Dermis lymphatic vessel endothelial cell (primary cell): ENCODE measurements around the gene CST6. TPM values are rescaled to one million over a fixed set of nuclear protein-coding genes. Genes with fewer than 3 reads are reported as not detected.

Experiments used
- total RNA-seq: library from RNA; depleted of rRNA; stranded (reverse); fragments of >200 nt; gene quantifications from 2 replicates; pipeline ENCODE4 v1.2.1, GENCODE V29; 2014

Gene CST6, protein sequence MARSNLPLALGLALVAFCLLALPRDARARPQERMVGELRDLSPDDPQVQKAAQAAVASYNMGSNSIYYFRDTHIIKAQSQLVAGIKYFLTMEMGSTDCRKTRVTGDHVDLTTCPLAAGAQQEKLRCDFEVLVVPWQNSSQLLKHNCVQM
- total RNA-seq, result 0.11 and 0.34 TPM in 2 replicates

DNA sequence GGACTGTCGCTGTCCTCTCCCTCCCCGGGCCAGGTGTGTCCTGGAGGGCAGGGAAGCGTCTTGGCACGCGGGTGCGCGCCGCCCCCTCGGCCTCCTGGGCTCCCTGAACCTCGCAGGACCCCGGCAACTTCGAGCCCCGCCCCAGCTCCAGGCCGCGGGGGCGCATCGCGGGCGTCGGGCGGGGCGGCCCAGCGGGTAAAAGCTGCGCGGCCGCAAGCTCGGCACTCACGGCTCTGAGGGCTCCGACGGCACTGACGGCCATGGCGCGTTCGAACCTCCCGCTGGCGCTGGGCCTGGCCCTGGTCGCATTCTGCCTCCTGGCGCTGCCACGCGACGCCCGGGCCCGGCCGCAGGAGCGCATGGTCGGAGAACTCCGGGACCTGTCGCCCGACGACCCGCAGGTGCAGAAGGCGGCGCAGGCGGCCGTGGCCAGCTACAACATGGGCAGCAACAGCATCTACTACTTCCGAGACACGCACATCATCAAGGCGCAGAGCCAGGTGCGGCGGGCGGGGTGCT is at the start of gene CST6:
CST6 (plus strand) TSS at position 224 of the 519 bp plus-strand sequence; CDS start at position 261, 37 bp downstream.

DNA sequence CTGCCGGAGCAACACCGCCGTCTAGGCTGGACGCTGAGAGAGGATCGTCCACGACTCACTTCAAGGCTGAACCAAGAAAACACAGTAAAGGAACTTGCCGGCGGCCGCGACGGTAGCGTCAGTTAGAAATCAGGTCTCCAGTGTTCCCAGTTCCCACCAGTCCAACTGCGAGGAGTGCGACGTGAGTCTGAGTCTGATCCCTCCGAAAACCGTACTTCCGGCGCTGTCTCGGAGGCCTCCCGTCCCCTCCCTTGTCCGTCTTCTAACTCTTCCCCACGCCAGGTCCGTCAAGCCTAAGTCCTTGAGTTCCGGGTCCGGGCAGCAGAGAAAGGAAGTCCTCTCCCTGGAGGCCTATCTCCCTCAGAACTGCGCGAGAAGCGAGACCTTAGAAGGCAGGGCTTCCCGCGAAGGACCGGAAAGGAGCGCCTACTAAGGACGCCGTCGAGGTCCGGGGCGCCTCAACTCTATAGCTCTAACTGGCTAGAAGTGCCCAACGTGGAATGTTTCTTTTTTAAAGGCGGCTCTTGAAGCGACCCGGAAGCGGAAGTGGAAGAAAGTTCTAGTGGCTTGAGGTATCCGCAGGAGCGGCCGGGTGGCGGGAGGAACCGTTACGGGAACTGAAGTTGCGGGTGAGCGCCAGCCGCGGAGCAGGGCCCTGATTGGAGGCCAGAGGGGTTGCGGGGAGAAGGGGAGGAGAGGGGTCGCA is 9.7 kb upstream of the CST6 start, which contains the start of the genes BANF1 and EIF1AD:
BANF1 (plus strand) TSS at position 562 of the 706 bp plus-strand sequence. CDS start 748 bp downstream, outside the sequence.
EIF1AD (minus strand) TSS at position 216 of the 706 bp plus-strand sequence. CDS start 1,768 bp downstream, outside the sequence.

DNA sequence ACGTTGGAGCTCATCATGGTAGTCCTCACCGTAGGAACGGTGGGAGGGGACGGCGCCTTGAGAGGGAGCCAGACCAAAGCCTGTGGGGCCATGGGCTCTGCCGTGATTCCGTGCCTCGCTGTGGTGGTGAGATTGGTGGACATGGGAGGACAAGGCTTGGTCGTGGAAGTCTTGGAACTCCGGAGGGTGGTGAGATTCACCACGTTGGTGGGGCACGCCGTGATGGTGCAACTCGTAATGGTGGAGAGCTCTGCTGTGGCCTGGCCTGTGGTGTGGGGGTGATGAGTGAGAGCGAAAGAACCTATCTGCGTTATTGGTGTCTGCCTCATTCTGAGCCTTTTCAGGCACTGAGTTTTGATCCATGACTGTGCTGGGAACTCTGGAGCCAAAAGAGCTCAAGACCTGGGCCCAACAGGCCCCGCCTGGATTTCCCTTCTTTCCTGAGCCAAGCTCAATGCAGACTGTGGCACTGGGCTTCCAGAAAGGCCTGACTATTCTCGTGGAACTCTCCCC is 14.3 kb downstream of the CST6 start, which contains the start of gene CATSPER1:
CATSPER1 (minus strand) TSS at position 463 of the 513 bp plus-strand sequence; CDS start at position 363, 100 bp downstream.

DNA sequence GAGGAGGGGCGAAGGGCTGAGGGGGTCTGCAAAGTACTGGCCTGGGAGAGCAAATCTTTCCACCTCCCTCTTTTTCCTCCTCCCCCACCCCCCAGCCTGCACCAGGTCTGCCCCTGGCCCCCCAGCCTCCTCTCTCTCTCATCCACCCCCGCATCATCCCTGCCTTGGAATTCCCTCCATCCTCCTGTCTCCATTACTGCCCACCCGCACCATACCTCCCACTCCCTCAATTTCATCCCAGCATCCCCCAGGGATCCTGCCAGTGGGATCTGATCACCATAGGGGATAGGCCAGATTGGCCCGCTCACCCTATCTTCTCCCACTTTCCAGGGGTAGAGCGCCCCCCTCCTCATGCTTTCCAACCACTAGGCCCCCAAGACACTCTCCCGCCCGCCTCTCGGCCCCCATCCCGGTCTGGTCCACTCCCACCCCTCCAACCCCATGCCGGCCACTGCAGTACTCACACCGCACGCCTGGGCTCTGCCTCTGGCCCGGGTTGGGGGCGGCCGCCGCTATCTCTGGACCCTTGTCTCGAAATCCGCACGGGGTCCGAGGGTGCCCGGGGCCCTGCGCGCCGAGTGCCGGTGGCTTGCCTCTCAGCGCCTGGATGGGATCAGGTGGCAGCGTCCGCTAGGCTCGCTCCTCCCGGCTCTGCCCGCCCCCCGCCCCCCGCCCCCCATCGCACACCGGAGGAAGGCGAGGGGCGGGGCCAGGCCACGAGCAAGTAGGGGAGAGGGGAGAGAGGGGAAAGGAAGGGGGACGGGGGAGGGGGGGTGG is 36.9 kb downstream of the CST6 start, which contains the start of gene GAL3ST3:
GAL3ST3 (minus strand) TSS at position 615 of the 777 bp plus-strand sequence. CDS start 3,746 bp downstream, outside the sequence.

DNA sequence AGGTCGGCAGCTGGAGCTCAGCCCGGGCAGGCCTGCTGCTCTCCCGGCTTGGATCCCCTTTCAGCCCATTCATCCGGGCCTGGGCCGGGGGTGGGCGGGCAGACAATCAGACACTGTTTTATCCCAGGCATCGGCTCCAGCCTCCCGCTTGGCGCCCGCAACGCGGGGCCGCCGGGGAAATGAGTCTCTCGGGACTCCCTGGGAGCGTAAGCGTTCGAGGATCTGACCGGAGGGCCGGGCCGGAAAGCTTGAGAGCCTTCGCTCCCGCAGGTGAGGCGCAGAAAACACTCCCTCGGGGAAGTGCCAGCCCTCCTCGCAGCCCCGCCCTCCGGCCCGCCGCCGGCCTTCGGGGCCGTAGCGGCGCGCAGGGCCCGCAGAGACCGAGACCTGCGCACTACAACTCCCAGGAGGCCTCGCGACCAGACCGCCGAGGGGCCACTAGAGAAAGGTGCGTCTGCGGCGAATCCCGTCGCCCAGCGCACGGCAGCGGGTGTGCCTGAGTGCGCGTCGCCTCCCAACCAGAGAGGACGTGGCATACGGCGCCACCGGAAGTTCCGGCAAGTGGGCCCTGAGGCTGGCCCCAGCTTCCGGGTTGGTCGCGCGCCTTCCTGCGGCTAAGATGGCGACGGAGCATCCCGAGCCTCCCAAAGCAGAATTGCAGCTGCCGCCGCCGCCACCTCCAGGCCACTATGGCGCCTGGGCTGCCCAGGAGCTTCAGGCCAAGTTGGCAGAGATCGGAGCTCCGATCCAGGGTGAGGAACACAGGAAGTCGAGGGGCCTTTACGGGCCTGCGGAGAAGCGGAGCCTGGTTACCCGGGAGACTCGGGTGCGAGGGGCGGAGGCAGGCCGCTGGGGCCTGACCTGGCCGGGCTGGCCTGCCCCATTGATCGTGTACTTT is 40.2 kb downstream of the CST6 start, which contains the start of gene SF3B2:
SF3B2 (plus strand) TSS at position 599 of the 898 bp plus-strand sequence; CDS start at position 620, 21 bp downstream.

Other genes starting within 250 kb of the CST6 start
- 8.0 and 8.5 TPM in 2 replicates for gene AP5B1, start 231.0 kb upstream of the CST6 start, total RNA-seq
- gene OVOL1, start 224.9 kb upstream of the CST6 start, total RNA-seq, result not detected in 2 replicates
- gene SNX32, start 178.0 kb upstream of the CST6 start, total RNA-seq, result 0.22 and 0.52 TPM in 2 replicates
- gene CFL1, start 153.8 kb upstream of the CST6 start, total RNA-seq, result 806 and 989 TPM in 2 replicates
- gene MUS81, start 151.6 kb upstream of the CST6 start, total RNA-seq, result 31.1 and 35.2 TPM in 2 replicates
- 26.3 and 28.1 TPM in 2 replicates for gene EFEMP2, start 139.2 kb upstream of the CST6 start, total RNA-seq
- 0.17 and 0.33 TPM in 2 replicates for gene CTSW, start 132.2 kb upstream of the CST6 start, total RNA-seq
- 135 and 155 TPM in 2 replicates for gene FIBP, start 123.5 kb upstream of the CST6 start, total RNA-seq
- gene CCDC85B, start 121.3 kb upstream of the CST6 start, total RNA-seq, result 34.1 and 38.2 TPM in 2 replicates
- 0.76 and 1.5 TPM in 2 replicates for gene FOSL1, start 111.6 kb upstream of the CST6 start, total RNA-seq
- gene C11orf68, start 92.9 kb upstream of the CST6 start, total RNA-seq, result 15.7 and 16.7 TPM in 2 replicates
- gene DRAP1, start 92.6 kb upstream of the CST6 start, total RNA-seq, result 94.6 and 110 TPM in 2 replicates
- gene TSGA10IP, start 66.5 kb upstream of the CST6 start, total RNA-seq, result not detected in 2 replicates
- 33.8 and 34.3 TPM in 2 replicates for gene SART1, start 50.3 kb upstream of the CST6 start, total RNA-seq
- 25.1 and 27.2 TPM in 2 replicates for gene EIF1AD, start 9.9 kb upstream of the CST6 start, total RNA-seq
- gene BANF1, start 9.5 kb upstream of the CST6 start, total RNA-seq, result 17.5 and 20.4 TPM in 2 replicates
- gene CATSPER1, start 14.5 kb downstream of the CST6 start, total RNA-seq, result 0.26 TPM in 1 of 2 replicates, not detected in the other
- 0.09 and 0.11 TPM in 2 replicates for gene GAL3ST3, start 37.2 kb downstream of the CST6 start, total RNA-seq
- 69.2 and 74.9 TPM in 2 replicates for gene SF3B2, start 40.4 kb downstream of the CST6 start, total RNA-seq
- gene PACS1, start 58.3 kb downstream of the CST6 start, total RNA-seq, result 19.5 and 30.9 TPM in 2 replicates
- 6.3 and 8.3 TPM in 2 replicates for gene KLC2, start 245.7 kb downstream of the CST6 start, total RNA-seq